Hindlimb muscle (tissue), 1 donor: Measurements from ENCODE around the gene POLD1. TPM values are rescaled to one million over a fixed set of nuclear protein-coding genes. Genes with fewer than 3 reads are reported as not detected.

Source experiments
- DNase-seq: peaks from one replicate; pipeline ENCODE4 v3.0.0-alpha.2; 2013
- polyA plus RNA-seq: library from polyadenylated mRNA; unstranded; fragments of 120-200 nt; gene quantifications from one replicate; pipeline ENCODE4 v1.2.1, GENCODE V29; 2013; ENCODE audit not compliant: insufficient read length

POLD1 gene
- polyA plus RNA-seq, 1 donor: 19.7 TPM

DNA sequence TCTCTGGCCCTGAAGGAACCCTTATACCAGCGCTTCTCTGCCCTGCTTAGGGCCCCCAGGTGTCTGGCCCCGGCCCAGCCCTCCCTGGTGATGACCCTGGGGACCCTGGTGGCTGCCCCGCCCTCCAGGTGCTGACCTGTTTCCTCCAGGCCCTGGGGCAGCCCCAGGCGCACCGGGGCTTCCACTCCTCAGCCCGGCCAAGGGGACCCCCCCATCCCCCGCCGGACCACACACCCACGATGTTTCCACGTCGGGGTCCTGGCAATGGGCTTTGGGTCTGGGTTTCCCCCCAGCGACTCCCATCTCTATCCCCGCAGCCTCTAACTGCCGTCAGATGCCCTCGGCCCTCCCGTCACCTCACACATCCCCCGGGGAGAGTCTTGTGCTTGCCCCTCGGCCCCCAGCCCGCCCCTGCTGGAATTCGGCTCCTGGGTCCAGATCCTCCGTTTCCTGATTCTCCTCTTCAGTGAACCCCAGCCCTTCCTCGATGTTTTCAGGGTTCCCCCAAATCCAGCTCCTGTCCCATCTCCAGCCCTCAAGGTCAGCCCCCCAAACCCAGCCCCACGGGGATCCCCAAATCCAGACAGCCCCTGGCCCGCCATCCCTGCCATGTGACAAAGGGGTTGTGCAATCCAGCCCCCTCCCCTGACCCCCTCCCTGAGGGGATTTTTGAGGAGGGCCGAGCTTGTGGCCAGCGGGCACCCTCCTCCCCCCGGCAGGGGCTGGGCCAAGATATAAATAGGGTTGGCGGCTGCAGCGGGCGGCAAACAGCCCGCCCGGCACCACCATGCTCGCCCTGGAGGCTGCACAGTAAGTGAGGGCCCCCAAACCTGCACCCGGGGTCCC, 34.3 kb downstream of the POLD1 start, which contains the start of gene SPIB:
TSS of gene SPIB (plus strand) at position 763 of the 846 bp plus-strand sequence. CDS start at position 788, 25 bp downstream.
- DNase-seq: no peak

DNA sequence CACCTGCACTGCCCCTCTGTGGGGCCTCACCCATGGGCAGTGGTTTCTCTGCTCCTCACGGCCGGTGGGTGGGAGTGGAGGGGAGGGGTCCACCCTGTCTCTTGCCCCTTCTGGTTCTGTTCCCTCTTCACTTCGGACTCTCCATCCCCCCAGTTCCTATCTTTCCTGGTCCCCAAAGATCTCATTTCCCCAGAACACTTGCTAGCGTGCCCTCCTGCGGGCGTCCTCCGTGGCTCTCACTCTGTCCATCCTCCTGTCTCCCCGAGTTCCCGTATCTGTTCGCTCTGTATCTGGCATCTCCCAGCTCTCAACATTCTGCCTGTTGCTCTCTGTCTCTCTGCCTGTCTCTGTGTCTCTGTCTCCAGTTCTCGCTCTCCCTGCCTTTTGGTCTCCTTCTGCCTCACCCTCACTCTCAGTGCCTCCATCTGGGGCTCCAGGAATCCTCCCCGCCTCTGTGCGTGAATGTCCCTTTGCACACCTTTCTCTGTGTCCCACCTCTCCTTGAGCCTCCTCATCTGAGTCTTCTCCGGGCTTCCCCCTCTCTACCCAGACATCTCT, 35.0 kb downstream of the POLD1 start:
- DNase-seq: no peak

DNA sequence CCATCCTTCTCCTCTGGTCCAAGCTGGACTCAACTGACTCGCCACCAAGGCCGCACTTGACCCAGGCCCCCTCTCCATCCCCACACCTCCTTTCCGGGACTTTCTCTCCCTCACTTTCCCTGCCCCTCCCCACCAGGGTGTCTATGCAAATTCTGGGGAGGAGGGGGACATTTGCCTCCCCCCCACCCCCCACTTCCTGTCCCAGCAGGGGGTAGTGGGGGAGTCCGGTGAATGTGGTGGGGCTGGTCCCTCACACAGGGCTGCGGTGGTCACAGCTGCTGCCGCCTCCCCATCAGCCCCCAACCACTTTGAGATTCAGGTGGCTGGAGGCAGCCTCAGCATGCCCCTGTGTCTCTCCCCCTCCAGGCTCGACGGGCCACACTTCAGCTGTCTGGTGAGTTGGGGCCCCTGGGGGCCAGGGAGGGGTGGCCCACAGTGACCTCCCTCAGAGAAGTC, 35.5 kb downstream of the POLD1 start:
- no peak for DNase-seq

DNA sequence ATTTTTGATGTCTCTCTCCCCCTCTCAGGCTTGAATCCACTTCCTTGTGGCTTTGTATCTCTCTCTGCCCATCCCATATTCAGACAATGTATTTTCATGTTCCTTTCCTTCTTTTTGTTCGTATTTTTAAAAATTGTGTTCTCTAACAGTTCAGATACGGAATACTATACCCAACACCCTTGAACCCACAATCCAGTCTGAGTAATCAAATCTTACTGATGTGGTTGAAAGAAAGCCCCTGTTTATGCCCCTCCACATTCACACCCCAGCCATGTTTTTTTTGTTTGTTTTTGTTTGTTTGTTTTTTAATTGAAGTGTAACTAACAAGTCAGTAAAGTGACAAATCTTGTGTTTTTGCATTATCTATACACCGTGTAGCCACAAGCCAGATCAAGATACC, 36.0 kb downstream of the POLD1 start:
- DNase-seq: no peak

DNA sequence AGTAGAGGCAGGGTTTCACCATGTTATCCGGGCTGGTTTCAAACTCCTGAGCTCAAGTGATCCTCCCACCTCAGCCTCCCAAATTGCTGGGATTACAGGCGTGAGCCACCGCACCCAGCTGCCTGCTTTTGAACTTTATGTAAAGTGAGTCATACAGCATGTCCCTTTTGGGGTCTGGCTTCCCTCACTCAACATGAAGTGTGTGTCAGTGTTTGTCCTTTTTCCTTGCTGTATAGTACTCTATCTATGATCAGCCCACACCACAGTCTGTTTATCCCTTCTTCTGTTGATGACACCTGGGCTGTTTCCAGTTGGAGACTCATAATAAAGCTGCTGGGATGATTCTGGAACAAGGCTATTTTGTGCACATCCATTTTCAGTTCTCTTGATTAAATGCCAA, 36.7 kb downstream of the POLD1 start:
- no peak for DNase-seq

DNA sequence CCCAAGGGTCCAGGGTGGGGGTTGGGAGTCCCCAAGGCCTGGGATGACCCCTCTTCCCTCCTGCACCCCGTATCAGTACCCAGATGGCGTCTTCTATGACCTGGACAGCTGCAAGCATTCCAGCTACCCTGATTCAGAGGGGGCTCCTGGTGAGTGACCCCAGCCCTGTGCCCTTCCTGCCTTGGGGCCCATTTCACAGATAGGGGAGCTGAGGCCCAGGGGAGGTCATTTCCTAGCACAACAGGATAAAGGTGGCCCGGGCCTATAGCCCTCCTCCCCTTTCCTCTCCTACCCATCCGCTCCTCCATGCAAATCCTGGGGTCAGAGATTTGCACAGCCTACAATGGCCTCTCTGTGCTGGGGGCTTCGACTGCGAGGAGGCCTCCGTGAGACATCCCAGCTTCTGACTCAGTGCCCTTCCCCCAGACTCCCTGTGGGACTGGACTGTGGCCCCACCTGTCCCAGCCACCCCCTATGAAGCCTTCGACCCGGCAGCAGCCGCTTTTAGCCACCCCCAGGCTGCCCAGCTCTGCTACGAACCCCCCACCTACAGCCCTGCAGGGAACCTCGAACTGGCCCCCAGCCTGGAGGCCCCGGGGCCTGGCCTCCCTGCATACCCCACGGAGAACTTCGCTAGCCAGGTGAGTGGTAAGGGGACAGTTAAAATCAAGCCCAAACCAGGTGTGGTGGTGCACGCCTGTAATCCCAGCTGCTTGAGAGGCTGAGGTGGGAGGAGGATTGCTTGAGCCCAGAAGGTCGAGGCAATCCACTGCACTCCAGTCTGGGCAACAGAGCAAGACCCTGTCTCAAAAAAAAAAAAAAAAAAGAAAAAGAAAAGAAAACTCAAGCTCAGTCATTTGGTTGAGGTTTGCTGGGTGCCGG, 38.5 kb downstream of the POLD1 start:
- DNase-seq: no peak

DNA sequence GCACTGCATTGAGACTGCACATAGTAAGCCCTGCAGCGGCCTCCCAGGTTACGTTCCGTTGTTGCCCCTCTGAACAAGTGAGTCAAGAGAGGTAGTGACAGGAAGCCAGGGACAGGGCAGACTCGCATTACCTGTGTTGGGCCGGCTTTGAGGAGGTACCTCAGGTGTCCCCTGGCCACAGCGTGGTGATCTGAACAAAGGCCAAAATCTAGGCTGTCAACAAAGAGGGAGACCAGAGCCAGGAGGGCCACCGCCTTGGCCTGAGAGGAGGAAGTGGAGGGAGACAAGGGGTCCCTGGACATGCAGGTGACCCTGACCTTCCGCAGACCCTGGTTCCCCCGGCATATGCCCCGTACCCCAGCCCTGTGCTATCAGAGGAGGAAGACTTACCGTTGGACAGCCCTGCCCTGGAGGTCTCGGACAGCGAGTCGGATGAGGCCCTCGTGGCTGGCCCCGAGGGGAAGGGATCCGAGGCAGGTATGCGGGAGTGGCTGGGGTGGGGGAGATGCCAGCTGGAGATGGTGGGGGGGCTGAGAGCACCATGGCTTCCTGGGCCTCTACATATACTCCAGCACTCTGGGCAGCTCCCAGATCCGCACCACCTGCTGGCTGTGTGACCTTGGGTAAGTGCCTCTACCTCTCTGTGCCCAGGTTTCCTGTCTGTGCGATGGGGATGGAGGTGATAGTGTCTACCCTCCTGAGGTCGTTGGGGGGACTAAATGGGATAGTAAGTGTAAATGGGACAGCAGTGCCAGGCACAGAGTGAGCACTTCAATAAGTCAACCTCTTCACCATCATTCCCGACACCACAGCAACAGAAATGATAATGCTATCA, 39.3 kb downstream of the POLD1 start:
- DNase-seq: no peak

DNA sequence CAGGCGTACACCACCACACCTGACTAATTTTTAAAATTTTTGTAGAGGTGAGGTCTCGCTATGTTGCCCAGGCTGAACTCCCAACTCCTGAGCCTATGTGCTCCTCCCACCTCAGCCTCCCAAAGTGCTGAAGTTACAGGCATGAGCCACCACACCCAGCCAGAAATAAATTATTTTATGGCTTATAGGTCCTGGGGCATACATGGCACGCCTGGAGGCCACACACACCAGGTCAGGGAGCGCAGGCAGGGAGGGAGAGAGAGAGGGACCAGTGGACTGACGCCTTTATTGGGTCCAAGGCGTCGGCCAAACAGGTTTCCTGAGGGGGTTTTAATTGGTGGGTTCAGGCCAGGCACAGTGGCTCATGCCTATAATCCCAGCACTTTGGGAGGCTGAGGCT, 41.4 kb downstream of the POLD1 start:
- no peak for DNase-seq

DNA sequence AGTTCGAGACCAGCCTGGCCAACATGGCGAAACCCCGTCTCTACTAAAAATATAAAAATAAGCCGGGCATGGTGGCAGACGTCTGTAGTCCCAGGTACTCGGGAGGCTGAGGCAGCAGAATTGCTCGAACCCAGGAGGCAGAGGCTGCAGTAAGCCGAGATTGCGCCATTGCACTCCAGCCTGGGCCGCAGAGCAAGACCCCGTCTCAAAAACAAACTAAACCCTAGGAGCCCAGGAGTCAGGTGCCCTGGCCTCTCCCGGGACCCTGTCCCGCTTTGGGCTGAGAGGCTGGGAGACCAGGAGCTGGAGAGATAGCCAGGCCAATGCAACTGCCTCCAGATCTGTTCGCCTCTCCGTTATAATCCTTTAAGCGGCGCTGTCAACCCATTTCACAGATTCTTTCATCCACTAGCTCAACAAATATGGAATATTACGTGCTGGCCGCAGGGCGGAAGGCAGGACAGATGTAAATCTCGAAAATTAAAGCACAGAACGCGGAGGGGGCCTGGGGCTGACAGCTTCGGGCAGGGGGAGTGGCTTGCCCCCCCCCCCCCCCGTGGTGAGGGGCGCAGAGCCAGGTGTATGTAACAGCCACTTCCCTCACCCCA, 43.3 kb downstream of the POLD1 start:
- DNase-seq: no peak

DNA sequence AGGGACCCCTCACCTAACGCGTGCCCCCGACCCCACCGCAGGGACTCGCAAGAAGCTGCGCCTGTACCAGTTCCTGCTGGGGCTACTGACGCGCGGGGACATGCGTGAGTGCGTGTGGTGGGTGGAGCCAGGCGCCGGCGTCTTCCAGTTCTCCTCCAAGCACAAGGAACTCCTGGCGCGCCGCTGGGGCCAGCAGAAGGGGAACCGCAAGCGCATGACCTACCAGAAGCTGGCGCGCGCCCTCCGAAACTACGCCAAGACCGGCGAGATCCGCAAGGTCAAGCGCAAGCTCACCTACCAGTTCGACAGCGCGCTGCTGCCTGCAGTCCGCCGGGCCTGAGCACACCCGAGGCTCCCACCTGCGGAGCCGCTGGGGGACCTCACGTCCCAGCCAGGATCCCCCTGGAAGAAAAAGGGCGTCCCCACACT, 43.9 kb downstream of the POLD1 start:
- peak; percentile 91 for DNase-seq

DNA sequence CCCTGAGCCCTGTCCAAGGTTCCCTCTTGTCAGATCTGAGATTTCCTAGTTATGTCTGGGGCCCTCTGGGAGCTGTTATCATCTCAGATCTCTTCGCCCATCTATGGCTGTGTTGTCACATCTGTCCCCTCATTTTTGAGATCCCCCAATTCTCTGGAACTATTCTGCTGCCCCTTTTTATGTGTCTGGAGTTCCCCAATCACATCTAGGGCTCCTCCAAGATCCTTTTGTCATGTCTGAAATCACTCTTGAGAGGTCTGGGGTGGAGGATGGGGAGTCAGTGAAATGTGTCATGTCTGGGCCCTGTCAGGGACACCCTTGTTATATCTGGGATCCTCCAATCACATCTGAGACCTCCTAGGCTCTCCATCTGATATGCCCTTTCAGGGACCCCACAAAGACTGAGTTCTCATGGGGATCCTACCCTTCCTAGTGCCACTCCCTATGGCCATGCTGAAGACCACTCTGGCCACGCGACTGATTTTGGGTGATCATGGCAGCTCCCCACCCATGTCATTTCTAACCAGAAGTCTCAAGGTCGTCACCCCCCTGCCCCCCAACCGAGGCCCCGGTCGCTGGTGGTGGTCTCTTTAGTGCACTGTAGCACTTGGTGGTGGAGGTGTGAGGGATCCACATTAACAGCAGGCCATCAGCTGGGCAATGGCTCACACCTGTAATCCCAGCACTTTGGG, 44.8 kb downstream of the POLD1 start:
- no peak for DNase-seq

DNA sequence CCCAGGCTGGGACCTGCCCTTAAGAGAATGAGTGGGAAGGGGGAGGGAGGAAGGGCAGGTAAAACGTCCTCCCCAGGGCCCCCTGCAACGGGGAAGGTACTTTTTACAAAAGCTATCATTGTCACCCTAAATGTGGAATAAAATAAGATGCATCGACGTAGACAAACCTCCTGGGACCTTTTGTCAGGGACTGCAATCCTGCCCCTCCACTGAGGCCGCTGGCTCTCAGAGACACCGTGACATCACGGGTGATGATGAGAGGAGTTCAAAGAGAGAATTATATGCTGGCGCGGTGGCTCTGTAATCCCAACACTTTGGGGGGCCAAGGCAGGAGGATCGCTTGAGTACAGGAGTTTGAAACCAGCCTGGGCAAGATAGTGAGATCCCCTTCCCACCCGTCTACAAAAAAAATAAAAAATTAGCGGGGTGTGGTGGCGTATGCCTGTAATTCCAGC, 46.8 kb downstream of the POLD1 start:
- DNase-seq: no peak

DNA sequence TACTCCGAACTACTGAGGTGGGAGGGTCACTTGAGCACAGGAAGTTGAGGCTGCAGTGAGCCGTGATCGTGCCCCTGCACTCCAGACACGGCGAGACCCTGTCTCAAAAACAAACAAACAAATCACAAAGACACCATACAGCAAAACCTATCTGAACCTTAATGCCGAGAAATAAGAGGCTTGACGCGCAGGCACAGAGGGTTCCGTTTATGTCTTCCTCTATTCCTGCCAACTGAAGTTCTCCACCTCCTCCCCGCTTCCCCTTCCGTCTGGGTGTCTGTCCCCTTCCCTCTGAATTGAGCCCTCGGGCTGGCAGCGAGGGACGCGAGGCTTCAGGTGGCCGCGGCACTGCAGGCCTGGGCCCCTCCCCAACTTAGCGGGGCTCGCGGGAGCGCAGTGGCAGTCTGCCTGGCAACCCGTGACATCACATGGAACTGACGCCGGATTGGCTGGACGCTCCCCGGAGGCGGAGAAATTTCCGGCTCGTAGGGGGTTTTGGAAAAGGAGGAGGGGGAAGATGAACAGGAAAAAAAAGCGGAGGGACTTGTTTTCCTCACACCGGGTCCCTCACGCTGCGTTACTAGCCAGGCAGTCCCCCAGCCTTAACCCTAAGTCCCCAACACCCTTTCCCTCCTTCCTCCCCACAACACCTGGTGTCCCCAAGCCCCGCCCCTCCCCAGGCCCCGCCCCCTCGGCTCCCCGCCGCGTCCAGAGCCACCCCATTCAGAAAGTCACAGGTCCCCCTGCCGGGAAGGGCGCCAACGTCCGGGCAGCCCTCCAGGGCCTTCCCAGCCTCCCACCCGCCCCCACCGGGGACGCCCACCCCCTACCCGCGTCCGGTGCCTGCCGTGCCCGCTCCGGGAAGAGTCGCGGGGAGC, 47.4 kb downstream of the POLD1 start:
- peak; percentile 89 for DNase-seq

DNA sequence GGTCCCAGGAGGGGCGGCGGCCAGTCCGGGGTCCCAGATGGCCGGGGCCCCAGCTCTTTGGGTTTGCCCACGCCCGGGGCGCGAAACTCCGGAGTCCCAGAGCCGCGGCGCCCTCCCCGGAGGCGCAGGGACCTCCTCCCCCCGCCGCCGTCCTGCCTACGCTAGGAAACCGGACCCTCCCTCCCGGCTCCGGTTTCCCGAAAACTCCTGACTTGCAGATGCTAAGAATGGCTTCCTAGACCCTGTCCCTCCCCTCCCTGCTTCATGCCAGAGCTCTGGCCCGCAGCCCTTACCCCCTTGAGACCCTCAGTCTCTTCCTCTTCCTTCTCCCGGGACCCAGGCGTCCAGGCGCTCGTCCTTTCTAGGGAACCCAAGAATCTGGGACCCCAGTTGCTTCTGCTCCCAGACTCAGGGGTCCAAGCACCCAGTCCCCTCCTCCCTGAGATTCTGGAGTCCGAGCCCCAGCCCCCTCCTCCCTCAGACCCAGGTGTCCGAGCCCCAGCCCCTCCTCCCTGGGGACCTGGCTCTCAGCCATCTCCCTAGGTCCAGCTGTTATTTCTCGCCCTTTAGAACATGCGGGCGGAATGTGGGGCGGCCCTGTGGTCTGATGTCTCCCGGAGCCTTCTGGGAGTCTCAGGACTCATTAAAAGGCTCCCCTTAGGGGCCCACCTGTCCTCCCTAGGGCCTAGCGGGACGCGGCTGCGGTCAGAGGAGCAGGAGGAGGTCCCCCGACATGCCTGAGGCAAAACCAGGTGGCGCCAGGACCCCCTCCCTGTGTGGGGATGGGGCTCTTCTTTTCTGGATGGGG, 48.3 kb downstream of the POLD1 start, which contains the start of gene MYBPC2:
TSS of gene MYBPC2 (plus strand) at position 672 of the 808 bp plus-strand sequence. CDS start at position 734, 62 bp downstream.
- peak; percentile 56 for DNase-seq

DNA sequence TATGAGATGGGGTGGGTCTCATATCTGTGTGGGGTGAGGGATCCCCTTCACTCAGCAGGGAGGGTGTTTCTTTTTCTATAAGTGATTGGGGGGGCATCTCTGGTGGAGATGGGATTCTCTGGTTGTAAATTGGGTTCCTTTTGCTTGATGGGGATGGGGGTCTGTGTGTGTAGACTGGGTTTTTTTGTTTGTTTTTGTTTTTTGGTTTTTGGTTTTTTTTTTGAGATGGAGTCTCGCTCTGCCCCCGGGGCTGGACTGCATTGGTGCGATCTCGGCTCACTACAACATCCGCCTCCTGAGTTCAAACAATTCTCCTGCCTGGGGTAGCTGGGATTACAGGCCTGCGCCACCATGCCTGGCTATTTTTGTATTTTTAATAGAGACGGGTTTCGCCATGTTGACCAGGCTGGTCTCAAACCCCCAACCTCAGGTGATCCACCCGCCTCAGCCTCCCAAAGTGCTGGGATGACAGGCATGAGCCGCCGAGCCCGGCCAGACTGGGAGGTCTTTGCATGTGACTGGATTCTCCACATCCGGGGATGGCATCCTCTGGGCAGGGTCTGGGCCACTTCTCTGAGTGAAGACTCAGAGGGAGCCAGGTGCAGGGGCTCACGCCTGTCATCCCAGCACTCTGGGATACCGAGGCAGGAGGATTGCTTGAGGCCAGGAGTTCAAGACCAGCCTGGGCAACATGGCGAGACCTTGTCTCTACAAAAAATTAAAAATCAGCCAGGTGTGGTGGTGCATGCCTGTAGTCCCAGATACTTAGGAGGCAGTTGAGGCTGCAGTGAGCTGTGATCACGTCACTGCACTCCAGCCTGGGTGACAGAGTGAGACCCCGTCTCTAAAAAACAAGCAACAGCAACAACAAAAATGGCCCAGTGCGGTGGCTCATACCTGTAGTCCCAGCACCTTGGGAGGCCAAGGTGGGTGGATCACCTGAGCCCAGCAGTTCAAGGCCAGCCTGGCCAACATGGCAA, 49.3 kb downstream of the POLD1 start:
- DNase-seq: no peak

DNA sequence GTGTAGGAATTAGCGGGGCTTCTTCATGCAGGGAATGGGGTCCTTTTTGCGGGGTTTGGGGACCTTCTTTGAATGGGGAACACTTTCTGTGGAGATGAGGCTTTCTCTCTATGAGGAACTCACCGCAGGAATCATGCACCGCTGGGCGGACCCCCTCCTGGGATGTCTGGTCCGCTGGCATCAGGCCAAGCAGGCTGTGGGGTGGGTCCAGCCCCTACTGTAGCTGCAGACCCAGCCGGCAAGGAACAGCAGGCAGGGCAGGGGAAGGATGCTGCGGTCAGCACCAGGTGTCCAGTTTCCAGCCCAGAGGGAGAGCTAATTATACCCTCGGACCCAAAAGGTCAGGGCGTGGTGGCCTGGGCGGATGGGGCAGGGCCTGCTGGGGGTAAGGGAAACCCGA, 50.4 kb downstream of the POLD1 start:
- no peak for DNase-seq

DNA sequence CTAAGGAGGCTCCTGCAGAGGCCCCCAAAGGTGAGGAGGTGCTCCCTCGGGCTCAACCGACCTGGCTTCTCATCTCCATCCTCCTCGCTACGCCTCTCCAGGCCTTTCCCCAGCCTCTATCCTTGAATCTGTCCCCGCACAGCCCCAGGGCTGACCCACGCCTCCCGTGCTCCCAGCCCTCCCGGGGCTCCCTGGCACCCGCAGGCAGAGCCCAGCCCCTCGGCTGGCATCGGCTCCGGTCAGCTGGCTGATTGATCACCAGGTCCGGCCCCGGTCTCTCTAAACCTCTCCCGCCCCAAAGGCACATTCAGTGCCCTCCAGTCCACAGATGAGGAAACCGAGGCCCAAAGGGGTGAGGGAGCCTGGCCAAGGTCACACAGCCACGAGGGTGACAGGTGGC, 51.1 kb downstream of the POLD1 start:
- DNase-seq: no peak

DNA sequence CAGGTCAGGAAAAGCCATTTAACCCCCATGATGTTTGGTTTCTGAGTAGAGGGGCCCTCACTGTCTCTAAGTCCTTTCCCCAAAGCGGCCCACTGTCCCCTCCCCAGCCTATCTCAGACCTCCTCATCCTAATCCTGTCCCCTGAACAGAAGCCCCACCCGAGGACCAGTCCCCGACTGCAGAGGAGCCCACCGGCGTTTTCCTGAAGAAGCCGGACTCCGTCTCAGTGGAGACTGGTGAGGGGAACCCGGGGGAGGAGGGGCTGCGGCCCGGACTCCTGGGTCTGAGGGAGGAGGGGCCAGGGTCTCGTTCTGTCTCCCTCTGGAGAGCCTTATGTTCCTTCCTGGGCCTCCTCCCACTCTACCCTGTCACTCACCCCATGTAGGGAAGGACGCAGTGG, 51.5 kb downstream of the POLD1 start:
- no peak for DNase-seq
